K562 (cell line): ENCODE measurements around the gene MOG. TPM values are rescaled to one million over a fixed set of nuclear protein-coding genes. Genes with fewer than 3 reads are reported as not detected.
A peak's percentile ranks its signal among the peaks of the same experiment; 100 is the strongest.

Source experiments
- ATAC-seq: fragments of 200-7000 bp; cut with Tn5 transposase; 3 replicates; pipeline ENCODE4 v1.9.1; 2020; ENCODE audit warnings: moderate library complexity
- BruUV-seq: library from RNA; stranded (reverse); fragments of 400-500 nt; replicated peaks from 2 replicates; lab custom pipeline; 2021; lab: Mats Ljungman, UMichigan
- CTCF ChIA-PET: fragments of 300-600 bp; formaldehyde crosslinking; extraction: SDS; loops from one replicate; lab custom pipeline; 2021; ENCODE audit warnings: low intra/inter-chr PET ratio; lab: Yijun Ruan, JAX
- POLR2A ChIA-PET: fragments of 300-600, 350-650 bp; sonication (Branson Sonifier 250); formaldehyde crosslinking; extraction: SDS; loops from one replicate; lab custom pipeline; 2021; ENCODE audit warnings: antibody characterized with exemption, inconsistent platforms; lab: Yijun Ruan, JAX
- DNase-seq, 4 experiments: peaks; one replicate each; pipeline versions ENCODE4 v3.0.0 to v3.0.0-alpha.2; 2011 to 2018; ENCODE audit warnings: low spot score in 3 of 4, mixed read lengths in 3 of 4; ENCODE audit errors: extremely low read depth in 1 of 4
- FAIRE-seq: peaks from 2 replicates; lab custom pipeline; 2011; peaks lifted over from hg19 to GRCh38; lab: Jason Lieb, UNC
- H2AFZ ChIP-seq: 2 replicates; pipeline ENCODE4 v1.6.0; 2011; ENCODE audit warnings: low read depth, low read length, control low read depth, inconsistent platforms
- H3K27ac ChIP-seq: fragments of 200-600 bp; 3 replicates; pipeline ENCODE4 v1.8.0; 2011; ENCODE audit warnings: low read depth, mild to moderate bottlenecking, control low read depth, inconsistent platforms, low read length, moderate library complexity, mixed read lengths; ENCODE audit errors: extremely low read depth
- H3K27me3 ChIP-seq, 2 experiments: fragments of 300-600 bp in 1 of 2; 2 replicates in 1 of 2; 3 replicates in 1 of 2; pipeline versions ENCODE4 v1.6.0 to v1.8.0; 2011; ENCODE audit warnings: inconsistent platforms in 2 of 2, low read length in 2 of 2, mild to moderate bottlenecking in 1 of 2, mixed read lengths in 1 of 2, moderate library complexity in 1 of 2; ENCODE audit not compliant: control insufficient read depth in 2 of 2, insufficient read depth in 2 of 2
- H3K36me3 ChIP-seq: fragments of 300-600 bp; 3 replicates; pipeline ENCODE4 v1.8.0; 2011; ENCODE audit warnings: mild to moderate bottlenecking, low read length, inconsistent platforms; ENCODE audit not compliant: control insufficient read depth, insufficient read depth
- H3K4me1 ChIP-seq, 2 experiments: fragments of 200-600 bp in 1 of 2; replicated peaks in 1 of 2; 2 replicates in 1 of 2; 3 replicates in 1 of 2; pipeline versions ENCODE4 v1.5.1 to v1.8.0; 2011; ENCODE audit warnings: inconsistent platforms in 2 of 2, low read length in 2 of 2, mild to moderate bottlenecking in 1 of 2, mixed read lengths in 1 of 2, moderate library complexity in 1 of 2; ENCODE audit not compliant: control insufficient read depth in 2 of 2, insufficient read depth in 2 of 2
- H3K4me2 ChIP-seq: 2 replicates; pipeline ENCODE4 v1.6.1; 2011; ENCODE audit warnings: low read length, control low read depth, inconsistent platforms, mixed read lengths; ENCODE audit not compliant: insufficient read depth
- H3K4me3 ChIP-seq: fragments of 200-600 bp; sonication (generic), shearing (Covaris generic); 2 replicates; pipeline ENCODE4 v1.5.1; 2016; ENCODE audit warnings: control low read depth, inconsistent platforms
- H3K79me2 ChIP-seq: fragments of 200-600 bp; 3 replicates; pipeline ENCODE4 v1.8.0; 2011; ENCODE audit warnings: low read length, inconsistent platforms; ENCODE audit not compliant: control insufficient read depth, insufficient read depth
- H3K9ac ChIP-seq, 2 experiments: 2 replicates each; pipeline versions ENCODE4 v1.6.0 to v1.6.1; 2011; ENCODE audit warnings: low read depth in 2 of 2, low read length in 2 of 2, control low read depth in 1 of 2, inconsistent platforms in 1 of 2, mild to moderate bottlenecking in 1 of 2, mixed read lengths in 1 of 2; ENCODE audit not compliant: insufficient read depth in 1 of 2
- H3K9me1 ChIP-seq: one replicate; pipeline ENCODE4 v1.6.0; 2011; ENCODE audit warnings: inconsistent platforms, mild to moderate bottlenecking, low read length, moderate library complexity; ENCODE audit not compliant: control insufficient read depth, insufficient read depth
- H3K9me3 ChIP-seq: replicated peaks from 2 replicates; pipeline ENCODE4 v1.5.1; 2011; ENCODE audit warnings: low read depth, low read length, inconsistent platforms; ENCODE audit not compliant: control insufficient read depth, insufficient read depth
- H4K20me1 ChIP-seq: replicated peaks from 2 replicates; pipeline ENCODE4 v1.6.1; 2011; ENCODE audit warnings: low read length, inconsistent platforms, mixed read lengths; ENCODE audit not compliant: control insufficient read depth, insufficient read depth
- NCOR1 ChIP-seq: fragments of 450-650 bp; IDR thresholded peaks from 2 replicates; pipeline ENCODE4 v1.6.1; 2016; ENCODE audit warnings: mild to moderate bottlenecking, moderate library complexity
- NFIX ChIP-seq: fragments of 250-450 bp; sonication (Bioruptor Pico); IDR thresholded peaks from 2 replicates; pipeline ENCODE4 v1.4.0; 2020; ENCODE audit warnings: low read depth, mild to moderate bottlenecking, moderate library complexity
- RFX5 ChIP-seq: IDR thresholded peaks from 2 replicates; pipeline ENCODE4 v1.6.1; 2011; ENCODE audit warnings: low read depth, mild to moderate bottlenecking, improper control_type of control experiment, low read length
- SMC3 ChIP-seq: conservative IDR thresholded peaks from 2 replicates; pipeline ENCODE4 v1.6.1; 2011; ENCODE audit warnings: low read depth, low read length, improper control_type of control experiment; ENCODE audit not compliant: insufficient read depth
- SNIP1 ChIP-seq: fragments of 450-650 bp; IDR thresholded peaks from 2 replicates; pipeline ENCODE4 v1.7.1; 2017; ENCODE audit warnings: low read depth, mild to moderate bottlenecking
- SOX6 ChIP-seq: fragments of 450-650 bp; IDR thresholded peaks from 2 replicates; pipeline ENCODE4 v1.6.1; 2014; ENCODE audit warnings: mild to moderate bottlenecking
- ZNF224 ChIP-seq: sonication (generic); formaldehyde crosslinking; IDR thresholded peaks from 2 replicates; pipeline ENCODE4 v1.8.0; 2022; ENCODE audit warnings: mild to moderate bottlenecking, missing genetic modification reagents
- WGBS: fragments of 100-300 bp; shearing (Covaris generic); methylation state at CpG from one replicate; pipeline ENCODE4 v1.1.6; 2016; ENCODE audit warnings: low coverage, mixed read lengths; ENCODE audit not compliant: insufficient coverage; ENCODE audit errors: missing lambda C conversion rate; 5-methylcytosine and 5-hydroxymethylcytosine counted together
- in situ Hi-C: fragments of 300-500 bp; cut with MboI; formaldehyde crosslinking; loops from 4 replicates; pipeline ENCODE4 v1.15.0; 2018; ENCODE audit warnings: inconsistent platforms, mixed read lengths
- intact Hi-C: fragments of 100-400 bp; cut with micrococcal nuclease; formaldehyde crosslinking; loops from 2 replicates; pipeline ENCODE4 v1.14.2; 2022
- polyA plus RNA-seq, 8 experiments: library from polyadenylated mRNA; depleted of rRNA in 4 of 8; stranded (reverse) in 5 of 8; unstranded in 3 of 8; fragments of >200 nt; fragmentation: Nextera tagmentation in 2 of 8; fragmentation: Illumina TruSeq in 1 of 8; extraction: Ambion mirVana in 2 of 8; extraction: Trizol in 1 of 8; gene quantifications; 2 replicates each; pipeline versions ENCODE4 v1.2.1 to v1.2.3, GENCODE V29; 2011 to 2014; ENCODE audit warnings: inconsistent platforms in 1 of 8, missing spikeins in 1 of 8
- total RNA-seq, 7 experiments: library from RNA; depleted of rRNA in 6 of 7; stranded (reverse); fragments of >200 nt in 6 of 7; fragmentation: Illumina TruSeq in 2 of 7; extraction: Trizol in 2 of 7; gene quantifications; 2 replicates each; pipeline versions ENCODE4 v1.2.1 to v1.2.3, GENCODE V29; 2011 to 2021; ENCODE audit warnings: low replicate concordance in 1 of 7
- TF ChIP-seq, protein P1 (sequence below): fragments of 450-650 bp; formaldehyde crosslinking; IDR thresholded peaks from 2 replicates; pipeline ENCODE4 v1.4.0; 2022; ENCODE audit warnings: missing genetic modification characterization
- TF ChIP-seq, protein P2 (sequence below), 2 experiments: fragments of 450-650 bp; formaldehyde crosslinking in 1 of 2; IDR thresholded peaks; 2 replicates each; pipeline versions ENCODE4 v1.4.0 to v1.6.1; 2014 to 2020; ENCODE audit warnings: mild to moderate bottlenecking in 2 of 2, borderline replicate concordance in 1 of 2, low read depth in 1 of 2

Gene MOG
- total and polyA plus RNA-seq, 9 of the 15 experiments (the other 6 are each of a cell fraction or from before 2014, with no cell fraction given) = not detected

DNA sequence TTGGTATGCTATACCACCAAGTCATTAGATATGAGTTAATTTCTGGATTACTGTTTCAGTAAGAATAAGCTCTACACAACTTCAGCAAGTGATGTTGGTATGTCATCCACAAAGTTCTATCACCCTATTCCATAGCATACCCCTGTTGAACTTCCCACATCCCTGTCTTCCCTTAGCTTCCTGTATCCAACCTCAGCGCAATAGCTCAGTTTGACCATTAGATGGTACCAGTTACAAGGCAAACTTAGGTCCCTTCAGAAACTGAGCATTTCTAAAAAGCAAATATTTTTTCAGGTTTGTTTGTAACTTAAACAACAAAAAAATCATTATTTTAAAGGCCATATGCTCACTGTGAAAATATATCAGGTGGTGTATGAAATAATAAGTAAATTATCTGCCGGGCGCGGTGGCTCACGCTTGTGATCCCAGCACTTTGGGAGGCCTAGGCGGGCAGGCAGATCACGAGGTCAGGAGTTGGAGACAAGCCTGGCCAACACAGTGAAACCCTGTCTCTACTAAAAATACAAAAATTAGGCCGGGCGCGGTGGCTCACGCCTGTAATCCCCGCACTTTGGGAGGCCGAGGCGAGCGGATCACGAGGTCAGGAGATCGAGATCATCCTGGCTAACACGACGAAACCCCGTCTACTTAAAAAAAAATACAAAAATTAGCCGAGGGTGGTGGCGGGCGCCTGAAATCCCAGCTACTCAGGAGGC, 8.8 kb upstream of the MOG start:
- H3K4me1 ChIP-seq = peaks cover 0 to 3% of the 10 kb centered on the region in 2 experiments; a peak in 2 of 5 replicates
- H3K9ac ChIP-seq = no peak overlapping the region
- no peak overlapping the region for H2AFZ ChIP-seq
- ChIA-PET POLR2A (interaction anchor here (0.7 to 1.3 kb wide), 4 partner anchors 14 to 213 kb away, joined by 3 to 7 read pairs (median 3); partner anchors contain the start of gene GABBR1), CTCF (interaction anchor here (0.6 to 1.2 kb wide), 4 partner anchors 90 to 405 kb away, joined by 3 to 4 read pairs (median 4); no protein-coding TSS in a partner anchor)
- H3K27me3 ChIP-seq = no peaks in the 10 kb centered on the region
- no TSS peak for BruUV-seq
- no peaks in the 10 kb centered on the region for H3K36me3 ChIP-seq
- no peak overlapping the region for H3K27ac ChIP-seq
- DNase-seq (peak in 3 of 4 experiments; percentile 38 to 45 (median 43)), FAIRE-seq (peak; percentile 74), ATAC-seq (peak; percentile 35; the same call in 1 of the 3 replicates)
- no peak overlapping the region for H3K4me2 ChIP-seq
- H3K9me1 ChIP-seq = no peaks in the 10 kb centered on the region
- no peak overlapping the region for H3K4me3 ChIP-seq
- intact Hi-C loops = loop anchor here (10.0 kb wide), 1 partner anchor 177 kb away; the partner anchor contains the start of gene HLA-G
- no peaks in the 10 kb centered on the region for H3K79me2 ChIP-seq
- H4K20me1 ChIP-seq = no peaks in the 10 kb centered on the region
- no peaks in the 10 kb centered on the region for H3K9me3 ChIP-seq
- in situ Hi-C loops = no loop called here
- WGBS = 77% methylated on average over 23 of the region's 23 CpGs
- TF ChIP-seq NCOR1 = no peak
- TF ChIP-seq SMC3 = 0 out of 2 replicates have a peak, but pooled peaks have one; percentile 12
- TF ChIP-seq SOX6 = no peak
- no peak for TF ChIP-seq SNIP1
- TF ChIP-seq ZNF224 (CRISPR knock-in tag) = no peak
- TF ChIP-seq RFX5 = peak; percentile 54; the same call in 1 of the 2 replicates
- TF ChIP-seq, protein P1, sequence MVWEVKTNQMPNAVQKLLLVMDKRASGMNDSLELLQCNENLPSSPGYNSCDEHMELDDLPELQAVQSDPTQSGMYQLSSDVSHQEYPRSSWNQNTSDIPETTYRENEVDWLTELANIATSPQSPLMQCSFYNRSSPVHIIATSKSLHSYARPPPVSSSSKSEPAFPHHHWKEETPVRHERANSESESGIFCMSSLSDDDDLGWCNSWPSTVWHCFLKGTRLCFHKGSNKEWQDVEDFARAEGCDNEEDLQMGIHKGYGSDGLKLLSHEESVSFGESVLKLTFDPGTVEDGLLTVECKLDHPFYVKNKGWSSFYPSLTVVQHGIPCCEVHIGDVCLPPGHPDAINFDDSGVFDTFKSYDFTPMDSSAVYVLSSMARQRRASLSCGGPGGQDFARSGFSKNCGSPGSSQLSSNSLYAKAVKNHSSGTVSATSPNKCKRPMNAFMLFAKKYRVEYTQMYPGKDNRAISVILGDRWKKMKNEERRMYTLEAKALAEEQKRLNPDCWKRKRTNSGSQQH (CRISPR knock-in tag) = no peak
- no peak for TF ChIP-seq NFIX (CRISPR knock-in tag)
- TF ChIP-seq, protein P2, sequence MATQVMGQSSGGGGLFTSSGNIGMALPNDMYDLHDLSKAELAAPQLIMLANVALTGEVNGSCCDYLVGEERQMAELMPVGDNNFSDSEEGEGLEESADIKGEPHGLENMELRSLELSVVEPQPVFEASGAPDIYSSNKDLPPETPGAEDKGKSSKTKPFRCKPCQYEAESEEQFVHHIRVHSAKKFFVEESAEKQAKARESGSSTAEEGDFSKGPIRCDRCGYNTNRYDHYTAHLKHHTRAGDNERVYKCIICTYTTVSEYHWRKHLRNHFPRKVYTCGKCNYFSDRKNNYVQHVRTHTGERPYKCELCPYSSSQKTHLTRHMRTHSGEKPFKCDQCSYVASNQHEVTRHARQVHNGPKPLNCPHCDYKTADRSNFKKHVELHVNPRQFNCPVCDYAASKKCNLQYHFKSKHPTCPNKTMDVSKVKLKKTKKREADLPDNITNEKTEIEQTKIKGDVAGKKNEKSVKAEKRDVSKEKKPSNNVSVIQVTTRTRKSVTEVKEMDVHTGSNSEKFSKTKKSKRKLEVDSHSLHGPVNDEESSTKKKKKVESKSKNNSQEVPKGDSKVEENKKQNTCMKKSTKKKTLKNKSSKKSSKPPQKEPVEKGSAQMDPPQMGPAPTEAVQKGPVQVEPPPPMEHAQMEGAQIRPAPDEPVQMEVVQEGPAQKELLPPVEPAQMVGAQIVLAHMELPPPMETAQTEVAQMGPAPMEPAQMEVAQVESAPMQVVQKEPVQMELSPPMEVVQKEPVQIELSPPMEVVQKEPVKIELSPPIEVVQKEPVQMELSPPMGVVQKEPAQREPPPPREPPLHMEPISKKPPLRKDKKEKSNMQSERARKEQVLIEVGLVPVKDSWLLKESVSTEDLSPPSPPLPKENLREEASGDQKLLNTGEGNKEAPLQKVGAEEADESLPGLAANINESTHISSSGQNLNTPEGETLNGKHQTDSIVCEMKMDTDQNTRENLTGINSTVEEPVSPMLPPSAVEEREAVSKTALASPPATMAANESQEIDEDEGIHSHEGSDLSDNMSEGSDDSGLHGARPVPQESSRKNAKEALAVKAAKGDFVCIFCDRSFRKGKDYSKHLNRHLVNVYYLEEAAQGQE (IDR thresholded peaks at IDR 0.05; ENCODE audit: borderline replicate concordance) = peak; percentile 26; the same call in 1 of the 2 replicates
- TF ChIP-seq, protein P2 (CRISPR knock-in tag; IDR thresholded peaks at IDR 0.05; ENCODE audit: low read depth) = no peak
